Measurements from ENCODE around the gene C10orf62. TPM values are rescaled to one million over a fixed set of nuclear protein-coding genes. Genes with fewer than 3 reads are reported as not detected.

C10orf62 gene
- total and polyA plus RNA-seq, 2 of the 8 experiments (the other 6 are each of a cell fraction or from before 2014, with no cell fraction given), result 0.05 TPM; not detected in 1

GRCh38 chr10:97574374-97575126 lies 15.0 kb upstream of the C10orf62 start:
- Histone ChIP-seq H3K23me2 (ENCODE audit: low read depth, low read length) (no peaks in the 10 kb centered on the region), H3K36me3 (ENCODE audit: control insufficient read depth in 2 of 4, insufficient read depth in 4 of 4, low read length in 3 of 4) (peaks cover 0 to 7% (median 2%) of the 10 kb centered on the region in 4 experiments; a peak in 4 of 8 replicates), H2AFZ (ENCODE audit: low read length) (no peak overlapping the region), H4K8ac (ENCODE audit: extremely low read depth, insufficient read depth, low read length) (no peak overlapping the region), H4K20me1 (replicated peaks in 1 of 2; ENCODE audit: control insufficient read depth in 1 of 2, insufficient read depth in 2 of 2, low read length in 2 of 2) (peaks cover 0 to 2% of the 10 kb centered on the region in 2 experiments), H3K14ac (ENCODE audit: insufficient read length) (no peak overlapping the region), H3K4me3 (ENCODE audit: extremely low read depth in 1 of 4, insufficient read depth in 2 of 4, low read depth in 3 of 4, low read length in 4 of 4) (no peak overlapping the region), H2BK20ac (ENCODE audit: low read length) (no peak overlapping the region), H4K5ac (ENCODE audit: insufficient read length, low read depth, low read length) (no peak overlapping the region), H2AK5ac (ENCODE audit: low read depth, low read length) (no peak overlapping the region), H3K79me2 (ENCODE audit: control insufficient read depth in 1 of 2, insufficient read depth in 2 of 2, low read length in 2 of 2) (no peaks in the 10 kb centered on the region), H2BK120ac (replicated peaks; ENCODE audit: low read depth, low read length) (no peak overlapping the region), H3K4ac (replicated peaks; ENCODE audit: insufficient read length, low read depth, low read length) (no peak overlapping the region), H2BK15ac (ENCODE audit: low read length) (no peak overlapping the region), H3K56ac (replicated peaks; ENCODE audit: insufficient read length, low read depth, low read length) (no peak overlapping the region), H3K4me2 (ENCODE audit: insufficient read depth in 1 of 2, low read depth in 2 of 2, low read length in 2 of 2) (peak overlapping the region; percentile 1 to 15; a peak in 2 of 4 replicates), H2BK5ac (ENCODE audit: low read depth, low read length) (no peak overlapping the region), H3K27me3 (replicated peaks in 1 of 4; ENCODE audit: control insufficient read depth in 3 of 4, extremely low read depth in 1 of 4, insufficient read depth in 3 of 4, low read length in 3 of 4) (no peaks in the 10 kb centered on the region; a peak in 1 of 7 replicates), H2BK12ac (ENCODE audit: low read depth, low read length) (no peak overlapping the region), H3K9me3 (ENCODE audit: insufficient read depth in 2 of 2, low read depth in 1 of 2, low read length in 1 of 2) (no peaks in the 10 kb centered on the region), H3K18ac (ENCODE audit: extremely low read depth, low read length) (no peak overlapping the region), H3K23ac (ENCODE audit: insufficient read length) (no peak overlapping the region), H3K79me1 (ENCODE audit: low read depth, low read length) (no peaks in the 10 kb centered on the region), H3K4me1 (replicated peaks in 1 of 4; ENCODE audit: control insufficient read depth in 3 of 4, insufficient read depth in 4 of 4, low read length in 3 of 4) (peaks cover 2 to 6% (median 4%) of the 10 kb centered on the region in 4 experiments; a peak in 3 of 7 replicates), H3K9ac (replicated peaks in 1 of 4; ENCODE audit: extremely low read depth in 1 of 4, low read depth in 3 of 4, low read length in 3 of 4) (no peak overlapping the region; a peak in 1 of 7 replicates), H3K27ac (ENCODE audit: low read depth, low read length) (no peak overlapping the region), H4K91ac (replicated peaks; ENCODE audit: insufficient read length, low read length) (no peak overlapping the region)
- TF ChIP-seq NANOG (IDR thresholded peaks at IDR 0.05; ENCODE audit: insufficient read depth, low read depth, low read length, poor library complexity, severe bottlenecking) (no peak), TEAD4 (IDR thresholded peaks at IDR 0.05; ENCODE audit: low read depth, low read length) (peak; percentile 86), JUND (IDR thresholded peaks at IDR 0.05; ENCODE audit: low read length) (peak; percentile 63; the same call in 1 of the 2 replicates), RXRA (IDR thresholded peaks at IDR 0.05; ENCODE audit: insufficient read depth, low read depth, low read length) (no peak), YY1 (IDR thresholded peaks at IDR 0.05; ENCODE audit: low read depth, low read length) (peak; percentile 21; the same call in 1 of the 2 replicates)
- no peak for FAIRE-seq
- 90% methylated on average over 4 of the region's 4 CpGs; no CpG with 5 or more reads in 1 of the 2 experiments for WGBS, 2 experiments (ENCODE audit: extremely low coverage in 1 of 2, insufficient coverage in 1 of 2, insufficient read length in 1 of 2, insufficient replicate concordance in 2 of 2, low coverage in 1 of 2, low lambda C conversion rate in 2 of 2, missing lambda C conversion rate in 1 of 2)
- DNase-seq (ENCODE audit: low read depth in 1 of 2, low spot score in 2 of 2), result peak in 1 of 2 experiments; percentile 63
- ChIA-PET CTCF (ENCODE audit: partially characterized antibody) (interaction anchor here (0.7 to 12.9 kb wide), 14 partner anchors 9 to 109 kb away, joined by 3 to 169 read pairs (median 7); partner anchors contain the start of genes C10orf62 and HOGA1), POLR2A (ENCODE audit: partially characterized antibody) (interaction anchor here (1.0 to 2.2 kb wide), 2 partner anchors 10 to 66 kb away, joined by 3 to 6 read pairs; partner anchors contain the start of gene HOGA1)
